Activated naive CD4-positive, alpha-beta T cell treated with anti-CD3 and anti-CD28 coated beads, Interleukin-2, amount 50 U/mL, for 72 hours (primary cell): ENCODE data around the gene ACTR3C. TPM values are rescaled to one million over a fixed set of nuclear protein-coding genes. Genes with fewer than 3 reads are reported as not detected.

Experiments
- ATAC-seq, 2 donors: fragments of 150-1000 bp; cut with Tn5 transposase; 2 replicates each; pipeline ENCODE4 v1.10.0; 2021; ENCODE audit warnings: mild to moderate bottlenecking in 2 of 2, moderate library complexity in 2 of 2
- DNase-seq, 2 donors: peaks; one replicate each; pipeline ENCODE4 v3.0.0; 2021 to 2022; ENCODE audit warnings: low spot score in 2 of 2
- H3K27ac Mint-ChIP-seq, 2 donors: one replicate each; pipeline ENCODE4 v1.8.0; 2022; ENCODE audit warnings: mild to moderate bottlenecking in 2 of 2, mixed read lengths in 2 of 2
- H3K36me3 Mint-ChIP-seq, 2 donors: one replicate each; pipeline ENCODE4 v1.8.0; 2022; ENCODE audit warnings: mixed read lengths in 2 of 2
- H3K9me3 Mint-ChIP-seq, 2 donors: one replicate each; pipeline ENCODE4 v1.8.0; 2022; ENCODE audit warnings: mixed read lengths in 2 of 2
- total RNA-seq, 2 donors: library from RNA; stranded (reverse); gene quantifications; one replicate each; pipeline ENCODE4 v1.2.3, GENCODE V29; 2022

Gene ACTR3C
- 1 to 10 TPM; 2.3 to 5.8 TPM for total RNA-seq

- DNase-seq (peak; percentile 65 to 79), ATAC-seq (peak; percentile 37 to 61)
- Mint-ChIP-seq H3K36me3 (peaks cover 33 to 43% of the 10 kb centered on the region in 2 donors), H3K27ac (peak within 1 kb of the TSS; percentile 99 to 100), H3K9me3 (no peaks in the 10 kb centered on the region)
Measured at GRCh38 chr7:150322833-150323681, at the start of gene ACTR3C, which contains the start of gene LRRC61. Gene ACTR3C (minus strand): TSS chr7:150323545. CDS start chr7:150295296, 28,249 bp downstream. Gene LRRC61 (plus strand): TSS chr7:150323355. CDS start chr7:150336862, 13,507 bp downstream.

- H3K36me3 Mint-ChIP-seq, result peaks cover 0 to 5% of the 10 kb centered on the region in 2 donors
- ATAC-seq (no peak), DNase-seq (no peak)
- H3K9me3 Mint-ChIP-seq, result no peaks in the 10 kb centered on the region
- no peak overlapping the region for H3K27ac Mint-ChIP-seq
Measured at GRCh38 chr7:150372271-150373048, 49.1 kb upstream of the ACTR3C start.

- Mint-ChIP-seq H3K36me3 (peaks cover 0 to 5% of the 10 kb centered on the region in 2 donors), H3K27ac (no peak overlapping the region), H3K9me3 (no peaks in the 10 kb centered on the region)
- DNase-seq, result no peak
- no peak for ATAC-seq
Measured at GRCh38 chr7:150371996-150372270, 48.6 kb upstream of the ACTR3C start.

- Mint-ChIP-seq H3K27ac (no peak overlapping the region), H3K9me3 (no peaks in the 10 kb centered on the region), H3K36me3 (peaks cover 0 to 5% of the 10 kb centered on the region in 2 donors)
- no peak for DNase-seq
- no peak for ATAC-seq
Measured at GRCh38 chr7:150371131-150371995, 48.0 kb upstream of the ACTR3C start.

GRCh38 chr7:150370612-150371071 is 47.3 kb upstream of the ACTR3C start:
- ATAC-seq (no peak), DNase-seq (no peak)
- peaks cover 0 to 5% of the 10 kb centered on the region in 2 donors for H3K36me3 Mint-ChIP-seq
- no peaks in the 10 kb centered on the region for H3K9me3 Mint-ChIP-seq
- no peak overlapping the region for H3K27ac Mint-ChIP-seq

GRCh38 chr7:150369748-150370501 is 46.6 kb upstream of the ACTR3C start:
- peak in 1 of 2 donors; percentile 30 for ATAC-seq
- Mint-ChIP-seq H3K36me3 (peaks cover 0 to 5% of the 10 kb centered on the region in 2 donors), H3K9me3 (no peaks in the 10 kb centered on the region), H3K27ac (peak overlapping the region in 1 of 2 donors; percentile 90)
- no peak for DNase-seq

GRCh38 chr7:150368884-150369747 is 45.8 kb upstream of the ACTR3C start:
- peak in 1 of 2 donors; percentile 52 for ATAC-seq
- Mint-ChIP-seq H3K36me3 (peaks cover 0 to 5% of the 10 kb centered on the region in 2 donors), H3K27ac (peak overlapping the region; percentile 90 to 98), H3K9me3 (no peaks in the 10 kb centered on the region)
- DNase-seq, result peak in 1 of 2 donors; percentile 42

- DNase-seq (peak; percentile 76 to 86), ATAC-seq (peak; percentile 57 to 71)
- H3K36me3 Mint-ChIP-seq, result peaks cover 0 to 5% of the 10 kb centered on the region in 2 donors
- H3K27ac Mint-ChIP-seq, result peak within 1 kb of the TSS; percentile 90 to 98
- no peaks in the 10 kb centered on the region for H3K9me3 Mint-ChIP-seq
Measured at GRCh38 chr7:150368096-150368883, 44.9 kb upstream of the ACTR3C start, which contains the start of gene REPIN1. Gene REPIN1 (plus strand): TSS chr7:150368822. CDS start chr7:150369712, 890 bp downstream.

GRCh38 chr7:150367677-150368095 is 44.3 kb upstream of the ACTR3C start:
- peaks cover 0 to 5% of the 10 kb centered on the region in 2 donors for H3K36me3 Mint-ChIP-seq
- peak; percentile 65 to 74 for ATAC-seq

GRCh38 chr7:150365673-150366398 is 42.5 kb upstream of the ACTR3C start:
- no peak for ATAC-seq
- Mint-ChIP-seq H3K36me3 (peaks cover 0 to 5% of the 10 kb centered on the region in 2 donors), H3K9me3 (no peaks in the 10 kb centered on the region), H3K27ac (peak overlapping the region in 1 of 2 donors; percentile 50)
- no peak for DNase-seq

More at GRCh38 chr7:150367677-150368095, 44.3 kb upstream of the ACTR3C start:
- DNase-seq, result no peak
- H3K27ac Mint-ChIP-seq, result peak overlapping the region; percentile 88 to 94
- H3K9me3 Mint-ChIP-seq, result no peaks in the 10 kb centered on the region

- DNase-seq (no peak), ATAC-seq (no peak)
- peaks cover under 1 to 1% of the 10 kb centered on the region in 2 donors for H3K9me3 Mint-ChIP-seq
- H3K27ac Mint-ChIP-seq, result no peak overlapping the region
- peaks cover 2 to 5% of the 10 kb centered on the region in 2 donors for H3K36me3 Mint-ChIP-seq
Measured at GRCh38 chr7:150365194-150365593, 41.8 kb upstream of the ACTR3C start.

GRCh38 chr7:150363872-150364271 is 40.5 kb upstream of the ACTR3C start:
- peak overlapping the region in 1 of 2 donors; percentile 25 for H3K27ac Mint-ChIP-seq
- DNase-seq, result no peak
- H3K9me3 Mint-ChIP-seq, result peaks cover 4 to 6% of the 10 kb centered on the region in 2 donors
- no peak for ATAC-seq
- peaks cover under 1 to 6% of the 10 kb centered on the region in 2 donors for H3K36me3 Mint-ChIP-seq

- H3K36me3 Mint-ChIP-seq, result peaks cover 0 to 6% of the 10 kb centered on the region in 2 donors
- ATAC-seq (no peak), DNase-seq (no peak)
Measured at GRCh38 chr7:150363370-150363769, 40.0 kb upstream of the ACTR3C start.

More at GRCh38 chr7:150363370-150363769, 40.0 kb upstream of the ACTR3C start:
- Mint-ChIP-seq H3K9me3 (peaks cover 4 to 6% of the 10 kb centered on the region in 2 donors), H3K27ac (no peak overlapping the region)
